Fibroblast of lung (primary cell): Measurements from ENCODE around the gene SFTPB.

Experiments
- EZH2 ChIP-seq: IDR thresholded peaks from 2 replicates; pipeline ENCODE4 v1.5.1; 2012; ENCODE audit warnings: low read length, control low read depth, mild to moderate bottlenecking; ENCODE audit errors: missing control alignments
- TF ChIP-seq, protein P1 (sequence below), 2 donors: IDR thresholded peaks in 1 of 2; conservative IDR thresholded peaks in 1 of 2; 1 replicate in 1 of 2; 2 replicates in 1 of 2; pipeline ENCODE4 v1.5.1; 2011 to 2012; ENCODE audit warnings: low read length in 2 of 2, control low read depth in 1 of 2, inconsistent platforms in 1 of 2, low read depth in 1 of 2, mild to moderate bottlenecking in 1 of 2

- TF ChIP-seq, protein P1, sequence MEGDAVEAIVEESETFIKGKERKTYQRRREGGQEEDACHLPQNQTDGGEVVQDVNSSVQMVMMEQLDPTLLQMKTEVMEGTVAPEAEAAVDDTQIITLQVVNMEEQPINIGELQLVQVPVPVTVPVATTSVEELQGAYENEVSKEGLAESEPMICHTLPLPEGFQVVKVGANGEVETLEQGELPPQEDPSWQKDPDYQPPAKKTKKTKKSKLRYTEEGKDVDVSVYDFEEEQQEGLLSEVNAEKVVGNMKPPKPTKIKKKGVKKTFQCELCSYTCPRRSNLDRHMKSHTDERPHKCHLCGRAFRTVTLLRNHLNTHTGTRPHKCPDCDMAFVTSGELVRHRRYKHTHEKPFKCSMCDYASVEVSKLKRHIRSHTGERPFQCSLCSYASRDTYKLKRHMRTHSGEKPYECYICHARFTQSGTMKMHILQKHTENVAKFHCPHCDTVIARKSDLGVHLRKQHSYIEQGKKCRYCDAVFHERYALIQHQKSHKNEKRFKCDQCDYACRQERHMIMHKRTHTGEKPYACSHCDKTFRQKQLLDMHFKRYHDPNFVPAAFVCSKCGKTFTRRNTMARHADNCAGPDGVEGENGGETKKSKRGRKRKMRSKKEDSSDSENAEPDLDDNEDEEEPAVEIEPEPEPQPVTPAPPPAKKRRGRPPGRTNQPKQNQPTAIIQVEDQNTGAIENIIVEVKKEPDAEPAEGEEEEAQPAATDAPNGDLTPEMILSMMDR (conservative IDR thresholded peaks at IDR 0.05 in 1 of 2, IDR thresholded peaks at IDR 0.05 in 1 of 2; ENCODE audit: low read depth in 1 of 2, low read length in 2 of 2), result no peak
- TF ChIP-seq EZH2, result no peak
These were observed 17.5 kb downstream of the SFTPB start for GRCh38 chr2:85650456-85650855.
